MM.1S (cell line): ENCODE measurements around the gene ERBIN.

Source experiments
- DNase-seq: peaks from one replicate; pipeline ENCODE4 v3.0.0-alpha.2; 2015
- H2AFZ ChIP-seq: fragments of 300-600 bp; sonication (generic); 2 replicates; pipeline ENCODE4 v1.6.0; 2016; ENCODE audit warnings: antibody characterized with exemption, low read length
- H3F3A ChIP-seq: fragments of 300-600 bp; sonication (generic); 2 replicates; pipeline ENCODE4 v1.6.1; 2016; ENCODE audit warnings: mild to moderate bottlenecking, antibody characterized with exemption, low read length, moderate library complexity, mixed read lengths; ENCODE audit not compliant: insufficient read depth
- H3K27ac ChIP-seq: fragments of 300-600 bp; sonication (generic); 2 replicates; pipeline ENCODE4 v1.5.1; 2016; ENCODE audit warnings: mild to moderate bottlenecking, low read length
- H3K27me3 ChIP-seq: fragments of 300-600 bp; sonication (generic); replicated peaks from 2 replicates; pipeline ENCODE4 v1.6.0; 2016; ENCODE audit warnings: low read length; ENCODE audit not compliant: insufficient read depth
- H3K36me3 ChIP-seq: fragments of 300-600 bp; sonication (generic); replicated peaks from 2 replicates; pipeline ENCODE4 v1.6.1; 2016; ENCODE audit warnings: mild to moderate bottlenecking, low read length, mixed read lengths; ENCODE audit not compliant: insufficient read depth
- H3K4me1 ChIP-seq: fragments of 300-600 bp; sonication (generic); 2 replicates; pipeline ENCODE4 v1.6.1; 2016; ENCODE audit warnings: low read length, mixed read lengths
- H3K4me2 ChIP-seq: fragments of 300-600 bp; sonication (generic); 2 replicates; pipeline ENCODE4 v1.6.0; 2016; ENCODE audit warnings: low read depth, low read length
- H3K4me3 ChIP-seq: fragments of 300-600 bp; sonication (generic); 2 replicates; pipeline ENCODE4 v1.5.1; 2016; ENCODE audit warnings: low read length, mixed read lengths
- H3K79me2 ChIP-seq: fragments of 300-600 bp; sonication (generic); 2 replicates; pipeline ENCODE4 v1.6.1; 2016; ENCODE audit warnings: mixed run types, low read length, mixed read lengths
- H3K9ac ChIP-seq: fragments of 300-600 bp; sonication (generic); 2 replicates; pipeline ENCODE4 v1.6.1; 2016; ENCODE audit warnings: low read length, mixed read lengths
- H3K9me2 ChIP-seq: fragments of 300-600 bp; sonication (generic); replicated peaks from 2 replicates; pipeline ENCODE4 v1.6.1; 2016; ENCODE audit warnings: mild to moderate bottlenecking, low read length, mixed read lengths; ENCODE audit not compliant: insufficient read depth
- H3K9me3 ChIP-seq: fragments of 300-600 bp; sonication (generic); replicated peaks from 2 replicates; pipeline ENCODE4 v1.6.1; 2016; ENCODE audit warnings: mild to moderate bottlenecking, low read length, mixed read lengths; ENCODE audit not compliant: insufficient read depth
- H4K20me1 ChIP-seq: fragments of 300-600 bp; sonication (generic); 2 replicates; pipeline ENCODE4 v1.6.1; 2016; ENCODE audit warnings: mild to moderate bottlenecking, low read length, moderate library complexity, mixed read lengths; ENCODE audit not compliant: insufficient read depth
- CTCF ChIP-seq: fragments of 300-600 bp; sonication (generic); IDR thresholded peaks from 2 replicates; pipeline ENCODE4 v1.5.1; 2016; ENCODE audit warnings: antibody characterized with exemption, low read length, mixed read lengths
- EZH2 ChIP-seq: fragments of 300-600 bp; sonication (generic); optimal IDR thresholded peaks from 2 replicates; pipeline ENCODE3; 2017; ENCODE audit warnings: low read depth, mild to moderate bottlenecking, antibody characterized with exemption, low read length, mixed read lengths
- EZH2phosphoT487 ChIP-seq: fragments of 300-600 bp; sonication (generic); IDR thresholded peaks from 2 replicates; pipeline ENCODE4 v1.6.1; 2018; ENCODE audit warnings: antibody characterized with exemption, low read length

Gene ERBIN

GRCh38 chr5:65892801-65893200, 33.6 kb upstream of the ERBIN start:
- Histone ChIP-seq H4K20me1 (no peaks in the 10 kb centered on the region), H3K9me3 (no peaks in the 10 kb centered on the region), H3K4me3 (no peak overlapping the region), H3K9me2 (no peaks in the 10 kb centered on the region), H3K36me3 (no peaks in the 10 kb centered on the region), H3K9ac (no peak overlapping the region), H2AFZ (no peak overlapping the region), H3K79me2 (no peaks in the 10 kb centered on the region), H3K4me2 (no peak overlapping the region), H3K27me3 (no peaks in the 10 kb centered on the region), H3K4me1 (peaks cover 5% of the 10 kb centered on the region), H3K27ac (no peak overlapping the region), H3F3A (no peaks in the 10 kb centered on the region)
- DNase-seq: no peak
- TF ChIP-seq CTCF (no peak), EZH2 (no peak), EZH2phosphoT487 (no peak)

GRCh38 chr5:65893749-65894430, 32.5 kb upstream of the ERBIN start:
- Histone ChIP-seq H2AFZ (no peak overlapping the region), H3K27ac (no peak overlapping the region), H3K4me1 (peaks cover 5% of the 10 kb centered on the region), H3K27me3 (no peaks in the 10 kb centered on the region), H4K20me1 (no peaks in the 10 kb centered on the region), H3K4me3 (no peak overlapping the region), H3K9me2 (no peaks in the 10 kb centered on the region), H3K9me3 (no peaks in the 10 kb centered on the region), H3K79me2 (no peaks in the 10 kb centered on the region), H3K36me3 (no peaks in the 10 kb centered on the region), H3K9ac (no peak overlapping the region), H3K4me2 (no peak overlapping the region), H3F3A (no peaks in the 10 kb centered on the region)
- TF ChIP-seq EZH2: no peak
- TF ChIP-seq CTCF: no peak
- no peak for TF ChIP-seq EZH2phosphoT487
- DNase-seq: no peak

GRCh38 chr5:65895891-65896290, 30.5 kb upstream of the ERBIN start:
- no peak overlapping the region for H3K27ac ChIP-seq
- DNase-seq: peak; percentile 76
- no peaks in the 10 kb centered on the region for H3K79me2 ChIP-seq
- no peak overlapping the region for H2AFZ ChIP-seq
- no peak overlapping the region for H3K9ac ChIP-seq
- H3K4me3 ChIP-seq: no peak overlapping the region
- H4K20me1 ChIP-seq: no peaks in the 10 kb centered on the region
- H3K36me3 ChIP-seq: no peaks in the 10 kb centered on the region
- TF ChIP-seq CTCF: no peak
- TF ChIP-seq EZH2: no peak
- TF ChIP-seq EZH2phosphoT487: no peak
- H3K9me2 ChIP-seq: no peaks in the 10 kb centered on the region
- no peaks in the 10 kb centered on the region for H3K27me3 ChIP-seq
- no peaks in the 10 kb centered on the region for H3K9me3 ChIP-seq
- no peak overlapping the region; the same call in 1 of the 2 replicates for H3K4me2 ChIP-seq
- H3K4me1 ChIP-seq: peaks cover 5% of the 10 kb centered on the region
- H3F3A ChIP-seq: no peaks in the 10 kb centered on the region
